Measurements from ENCODE around the gene SYNJ2.
A peak's percentile ranks its signal among the peaks of the same experiment; 100 is the strongest.
"Not testable (repeated sequence)": the region's sequence is repeated elsewhere in the genome, so short reads cannot be mapped to it uniquely, and the experiment has no call there.

Gene SYNJ2, protein sequence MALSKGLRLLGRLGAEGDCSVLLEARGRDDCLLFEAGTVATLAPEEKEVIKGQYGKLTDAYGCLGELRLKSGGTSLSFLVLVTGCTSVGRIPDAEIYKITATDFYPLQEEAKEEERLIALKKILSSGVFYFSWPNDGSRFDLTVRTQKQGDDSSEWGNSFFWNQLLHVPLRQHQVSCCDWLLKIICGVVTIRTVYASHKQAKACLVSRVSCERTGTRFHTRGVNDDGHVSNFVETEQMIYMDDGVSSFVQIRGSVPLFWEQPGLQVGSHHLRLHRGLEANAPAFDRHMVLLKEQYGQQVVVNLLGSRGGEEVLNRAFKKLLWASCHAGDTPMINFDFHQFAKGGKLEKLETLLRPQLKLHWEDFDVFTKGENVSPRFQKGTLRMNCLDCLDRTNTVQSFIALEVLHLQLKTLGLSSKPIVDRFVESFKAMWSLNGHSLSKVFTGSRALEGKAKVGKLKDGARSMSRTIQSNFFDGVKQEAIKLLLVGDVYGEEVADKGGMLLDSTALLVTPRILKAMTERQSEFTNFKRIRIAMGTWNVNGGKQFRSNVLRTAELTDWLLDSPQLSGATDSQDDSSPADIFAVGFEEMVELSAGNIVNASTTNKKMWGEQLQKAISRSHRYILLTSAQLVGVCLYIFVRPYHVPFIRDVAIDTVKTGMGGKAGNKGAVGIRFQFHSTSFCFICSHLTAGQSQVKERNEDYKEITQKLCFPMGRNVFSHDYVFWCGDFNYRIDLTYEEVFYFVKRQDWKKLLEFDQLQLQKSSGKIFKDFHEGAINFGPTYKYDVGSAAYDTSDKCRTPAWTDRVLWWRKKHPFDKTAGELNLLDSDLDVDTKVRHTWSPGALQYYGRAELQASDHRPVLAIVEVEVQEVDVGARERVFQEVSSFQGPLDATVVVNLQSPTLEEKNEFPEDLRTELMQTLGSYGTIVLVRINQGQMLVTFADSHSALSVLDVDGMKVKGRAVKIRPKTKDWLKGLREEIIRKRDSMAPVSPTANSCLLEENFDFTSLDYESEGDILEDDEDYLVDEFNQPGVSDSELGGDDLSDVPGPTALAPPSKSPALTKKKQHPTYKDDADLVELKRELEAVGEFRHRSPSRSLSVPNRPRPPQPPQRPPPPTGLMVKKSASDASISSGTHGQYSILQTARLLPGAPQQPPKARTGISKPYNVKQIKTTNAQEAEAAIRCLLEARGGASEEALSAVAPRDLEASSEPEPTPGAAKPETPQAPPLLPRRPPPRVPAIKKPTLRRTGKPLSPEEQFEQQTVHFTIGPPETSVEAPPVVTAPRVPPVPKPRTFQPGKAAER (N-terminal part only)

DNA sequence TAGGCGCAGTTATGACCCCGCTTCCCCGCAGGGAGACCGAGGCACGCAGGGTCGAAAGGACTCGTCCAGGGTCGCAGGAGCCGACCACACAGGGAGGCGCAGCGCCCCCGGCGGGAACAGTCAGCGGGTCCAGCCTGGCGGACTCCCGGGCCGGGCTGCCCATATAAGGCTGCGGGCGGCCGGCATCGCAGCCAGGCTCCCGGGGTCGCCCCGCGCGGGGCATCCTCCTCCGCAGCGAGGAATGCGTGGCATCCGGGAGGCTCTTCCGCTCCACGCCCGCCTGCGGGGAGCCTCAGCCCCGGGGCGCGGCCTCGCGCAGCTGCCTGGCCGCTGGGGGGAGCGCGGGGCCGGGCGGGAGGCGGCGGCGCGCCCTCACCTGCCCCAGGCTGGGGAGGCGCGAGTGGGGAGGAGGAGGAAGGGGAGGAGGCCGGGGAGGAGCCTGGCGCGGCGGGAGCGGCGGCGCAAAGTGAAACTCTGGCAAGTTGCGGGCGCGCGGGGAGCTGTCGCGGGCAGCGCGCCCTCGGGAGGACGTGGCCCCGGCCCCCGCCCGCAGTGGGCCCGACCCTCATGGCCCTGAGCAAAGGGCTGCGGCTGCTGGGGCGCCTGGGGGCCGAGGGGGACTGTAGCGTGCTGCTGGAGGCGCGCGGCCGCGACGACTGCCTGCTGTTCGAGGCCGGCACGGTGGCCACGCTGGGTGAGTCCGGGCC, at the start of gene SYNJ2:
TSS of gene SYNJ2 (plus strand) at position 469 of the 707 bp plus-strand sequence. CDS start at position 568, 99 bp downstream.
- in situ Hi-C loops (cut with HindIII; ENCODE audit: low pct_unique_long_range_greater_than_20kb, low sequenced_read_pairs): no loop called here
- TF ChIP-seq JUND (IDR thresholded peaks at IDR 0.05; ENCODE audit: low read depth): no peak
- peak; percentile 66 to 88 for DNase-seq (ENCODE audit: low read depth in 1 of 2, low spot score in 1 of 2)

DNA sequence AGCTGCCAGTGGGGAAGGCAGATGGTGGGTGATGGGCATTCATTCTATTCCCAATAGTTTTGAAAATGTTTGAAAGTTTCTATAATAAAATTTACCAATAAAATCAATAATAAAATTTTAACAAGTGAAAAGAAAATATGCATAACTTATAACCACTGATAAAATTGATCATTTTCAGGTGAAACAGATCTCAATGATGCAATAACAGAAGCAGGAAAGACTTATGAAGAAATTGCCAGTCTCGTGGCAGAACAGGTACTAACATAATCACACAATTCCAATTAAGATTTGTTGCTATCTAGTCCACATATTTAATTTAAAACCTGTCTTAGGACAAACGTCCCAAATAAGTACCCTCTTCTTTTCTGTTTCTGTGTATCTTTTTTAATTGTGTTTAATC, 45.9 kb upstream of the SYNJ2 start:
- TF ChIP-seq JUND (IDR thresholded peaks at IDR 0.05; ENCODE audit: low read depth): no peak
- in situ Hi-C loops (cut with HindIII; ENCODE audit: low pct_unique_long_range_greater_than_20kb, low sequenced_read_pairs): no loop called here
- DNase-seq (ENCODE audit: low read depth in 1 of 2, low spot score in 1 of 2): no peak

DNA sequence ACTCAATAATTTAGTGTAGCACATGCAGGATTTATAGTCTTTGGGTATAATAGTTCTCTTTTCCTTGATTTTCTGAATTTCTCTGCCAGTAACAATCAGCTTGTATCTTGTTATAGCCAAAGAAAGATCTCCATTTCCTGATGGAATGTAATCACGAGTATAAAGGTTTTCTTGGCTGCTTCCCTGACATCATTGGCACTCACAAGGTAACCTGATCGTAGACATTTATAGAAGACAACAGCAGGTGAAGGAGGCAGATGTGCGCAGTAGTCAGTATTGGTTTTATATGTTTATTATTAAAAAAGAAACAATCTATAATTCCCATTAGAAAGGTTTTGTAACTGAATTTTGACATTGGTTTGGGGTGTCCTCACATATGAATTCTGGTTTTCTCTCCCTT, 44.3 kb upstream of the SYNJ2 start:
- no peak for TF ChIP-seq JUND (IDR thresholded peaks at IDR 0.05; ENCODE audit: low read depth)
- DNase-seq (ENCODE audit: low read depth in 1 of 2, low spot score in 1 of 2): no peak
- in situ Hi-C loops (cut with HindIII; ENCODE audit: low pct_unique_long_range_greater_than_20kb, low sequenced_read_pairs): no loop called here

DNA sequence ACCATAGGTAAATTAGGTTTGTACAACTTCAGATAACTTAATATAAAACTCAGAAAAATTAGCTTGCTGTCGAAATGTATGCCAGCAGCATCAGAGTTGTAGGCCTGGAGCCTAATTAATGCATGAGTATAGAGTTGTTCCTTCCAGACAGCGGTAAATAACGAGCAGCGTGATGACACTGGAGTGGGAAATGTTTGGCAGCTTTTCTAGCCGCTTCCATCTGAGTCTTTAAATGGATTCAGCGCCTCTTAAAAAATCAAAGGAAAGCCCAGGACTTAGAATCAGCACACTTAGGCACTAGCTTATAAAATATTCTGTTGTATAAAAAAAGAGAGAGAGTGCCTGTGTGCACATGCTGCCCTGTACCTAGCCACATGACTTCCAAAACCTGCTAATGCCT, 43.7 kb upstream of the SYNJ2 start:
- no peak for TF ChIP-seq JUND (IDR thresholded peaks at IDR 0.05; ENCODE audit: low read depth)
- in situ Hi-C loops (cut with HindIII; ENCODE audit: low pct_unique_long_range_greater_than_20kb, low sequenced_read_pairs): no loop called here

DNA sequence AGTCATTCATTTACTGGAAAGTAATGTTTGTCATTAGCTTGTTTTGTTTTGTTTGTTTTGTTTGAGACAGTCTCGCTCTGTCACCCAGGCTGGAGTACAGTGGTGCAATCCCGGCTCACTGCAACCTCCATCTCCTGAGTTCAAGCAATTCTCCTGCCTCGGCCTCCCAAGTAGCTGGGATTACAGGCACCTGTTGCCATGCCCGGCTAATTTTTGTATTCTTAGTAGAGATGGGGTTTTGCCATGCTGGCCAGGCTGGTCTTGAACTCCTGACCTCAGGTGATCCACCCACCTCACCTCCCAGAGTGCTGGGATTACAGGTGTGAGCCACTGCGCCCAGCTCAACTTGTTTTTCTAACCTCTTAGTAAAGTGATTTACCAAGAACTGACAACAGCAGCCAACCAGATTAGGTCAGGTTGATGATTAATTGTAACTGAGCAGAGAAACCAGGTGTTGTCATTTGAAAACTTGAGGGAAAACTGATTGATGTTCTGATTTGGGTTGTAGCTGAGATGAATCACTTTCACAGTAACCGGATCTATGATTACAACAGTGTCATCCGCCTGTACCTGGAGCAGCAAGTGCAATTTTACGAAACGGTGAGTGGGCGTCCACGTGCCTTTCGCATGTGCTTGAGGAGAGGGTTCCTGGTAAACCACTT, 41.2 kb upstream of the SYNJ2 start:
- DNase-seq (ENCODE audit: low read depth in 1 of 2, low spot score in 1 of 2); in situ Hi-C loops (cut with HindIII; ENCODE audit: low pct_unique_long_range_greater_than_20kb, low sequenced_read_pairs): not testable (repeated sequence)

More for the DNA sequence above, 43.7 kb upstream of the SYNJ2 start:
- DNase-seq (ENCODE audit: low read depth in 1 of 2, low spot score in 1 of 2): no peak

DNA sequence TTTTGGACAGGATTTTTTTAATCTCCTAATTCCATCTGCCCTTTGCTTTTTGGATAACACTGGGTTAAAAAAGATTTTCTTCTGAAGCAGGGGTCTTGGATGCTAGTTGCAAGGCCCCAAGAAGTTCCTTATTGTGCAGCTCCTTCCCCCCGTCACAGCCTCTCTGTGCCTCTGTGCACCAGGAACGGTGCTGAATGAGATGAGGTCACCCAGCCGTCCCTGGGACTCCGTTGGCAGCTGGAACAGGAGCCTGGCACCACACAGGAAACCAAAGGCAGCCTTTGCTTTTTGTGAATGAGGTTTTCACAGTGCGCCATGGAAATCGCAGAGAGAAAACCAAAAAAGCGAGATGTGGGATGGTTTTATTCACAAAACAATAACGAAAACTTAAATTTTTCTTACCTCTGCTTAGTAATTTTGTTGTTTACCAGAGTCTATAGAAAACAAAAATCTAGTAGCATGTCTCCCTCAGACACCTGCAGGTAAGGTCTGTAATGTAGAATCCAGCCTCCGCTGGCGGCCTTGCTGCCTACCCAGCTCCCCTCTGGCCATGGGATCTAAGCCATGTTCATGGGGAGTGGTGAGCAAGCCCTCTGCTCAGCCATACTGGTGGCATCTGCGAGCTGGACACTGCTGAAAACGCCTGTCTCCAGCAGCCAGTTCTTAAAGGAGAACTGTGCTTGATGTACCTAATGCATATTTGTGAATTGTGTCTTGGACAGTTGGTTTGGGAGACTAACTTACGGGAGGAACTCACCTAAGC, 40.4 kb upstream of the SYNJ2 start:
- no peak for DNase-seq (ENCODE audit: low read depth in 1 of 2, low spot score in 1 of 2)
- TF ChIP-seq JUND (IDR thresholded peaks at IDR 0.05; ENCODE audit: low read depth): no peak
- in situ Hi-C loops (cut with HindIII; ENCODE audit: low pct_unique_long_range_greater_than_20kb, low sequenced_read_pairs): no loop called here

DNA sequence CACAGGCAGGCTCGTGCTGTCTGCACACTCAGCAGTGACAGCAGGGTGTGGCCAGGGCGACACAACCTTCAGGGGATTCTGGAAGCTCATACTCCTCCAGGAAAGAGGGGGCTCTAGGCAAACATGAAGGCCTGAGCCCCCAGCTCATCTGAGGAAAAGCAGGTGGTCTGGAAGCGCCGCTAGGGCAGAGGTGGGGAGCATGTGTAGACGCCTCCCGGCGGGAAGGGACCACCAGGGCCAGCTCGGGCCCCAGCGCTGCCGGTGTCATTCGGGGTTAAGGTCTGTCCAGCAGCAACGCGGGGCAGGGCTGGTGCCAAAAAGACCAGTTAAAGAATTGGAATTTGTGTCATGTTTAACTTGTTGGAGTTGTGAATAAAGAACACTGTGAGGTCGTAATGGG, 39.3 kb upstream of the SYNJ2 start:
- DNase-seq (ENCODE audit: low read depth in 1 of 2, low spot score in 1 of 2): no peak
- no peak for TF ChIP-seq JUND (IDR thresholded peaks at IDR 0.05; ENCODE audit: low read depth)
- in situ Hi-C loops (cut with HindIII; ENCODE audit: low pct_unique_long_range_greater_than_20kb, low sequenced_read_pairs): no loop called here

DNA sequence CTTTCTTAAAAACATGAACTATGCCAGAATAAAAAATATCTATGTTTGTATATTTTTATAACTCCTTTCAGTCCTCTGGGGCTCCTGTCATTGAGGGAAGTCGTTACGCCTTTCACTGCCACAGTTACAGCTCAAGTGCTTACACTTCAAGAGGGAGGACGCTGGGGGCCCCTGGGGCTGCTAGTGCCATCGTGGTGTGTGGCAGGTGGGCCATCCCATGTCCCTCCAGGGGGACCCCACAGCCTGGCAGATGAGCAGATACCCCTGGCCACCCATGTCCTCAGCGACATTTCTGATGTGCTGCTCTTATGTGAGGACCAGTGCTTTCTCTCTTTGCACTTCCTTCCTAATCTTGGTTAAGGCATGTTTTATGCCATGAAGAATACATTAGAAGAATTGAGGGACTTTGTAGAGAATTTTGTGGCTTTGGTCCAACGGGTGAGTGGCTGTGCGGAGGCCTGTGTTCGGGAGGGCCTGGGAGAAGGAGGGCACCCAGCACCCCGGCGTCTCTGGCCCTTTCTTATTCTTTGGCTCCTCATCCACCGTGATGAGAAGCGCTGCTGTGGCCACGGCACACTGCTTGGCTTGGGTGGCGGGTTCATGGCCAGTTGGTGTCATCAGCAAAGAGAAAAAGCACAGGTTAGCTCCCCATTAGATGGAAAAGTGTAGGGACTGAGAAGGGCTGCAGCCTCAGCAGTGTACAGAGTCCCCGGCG, 38.3 kb upstream of the SYNJ2 start:
- TF ChIP-seq JUND (IDR thresholded peaks at IDR 0.05; ENCODE audit: low read depth): no peak
- in situ Hi-C loops (cut with HindIII; ENCODE audit: low pct_unique_long_range_greater_than_20kb, low sequenced_read_pairs): no loop called here
- DNase-seq (ENCODE audit: low read depth in 1 of 2, low spot score in 1 of 2): no peak

DNA sequence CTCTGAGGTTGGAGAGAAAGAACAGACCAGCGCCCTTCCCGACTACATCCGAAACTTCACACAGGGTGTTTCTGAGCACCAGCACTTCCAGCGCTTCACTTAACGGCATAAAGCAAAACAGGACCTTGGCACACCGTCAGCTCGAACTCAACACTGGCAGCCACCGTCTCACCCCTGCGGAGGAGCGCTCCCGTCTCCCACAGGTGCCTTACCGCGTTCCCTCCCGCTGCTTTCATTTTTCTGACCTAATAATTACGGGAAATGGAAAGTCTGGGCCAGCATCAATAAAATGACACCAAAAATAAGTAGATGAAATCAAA, 37.7 kb upstream of the SYNJ2 start:
- DNase-seq (ENCODE audit: low read depth in 1 of 2, low spot score in 1 of 2): no peak
- in situ Hi-C loops (cut with HindIII; ENCODE audit: low pct_unique_long_range_greater_than_20kb, low sequenced_read_pairs): no loop called here
- no peak for TF ChIP-seq JUND (IDR thresholded peaks at IDR 0.05; ENCODE audit: low read depth)
